ENCODE measurements around the gene GSTM3.
"Not testable (repeated sequence)": the region's sequence is repeated elsewhere in the genome, so short reads cannot be mapped to it uniquely, and the experiment has no call there.

The GSTM3 gene

DNA sequence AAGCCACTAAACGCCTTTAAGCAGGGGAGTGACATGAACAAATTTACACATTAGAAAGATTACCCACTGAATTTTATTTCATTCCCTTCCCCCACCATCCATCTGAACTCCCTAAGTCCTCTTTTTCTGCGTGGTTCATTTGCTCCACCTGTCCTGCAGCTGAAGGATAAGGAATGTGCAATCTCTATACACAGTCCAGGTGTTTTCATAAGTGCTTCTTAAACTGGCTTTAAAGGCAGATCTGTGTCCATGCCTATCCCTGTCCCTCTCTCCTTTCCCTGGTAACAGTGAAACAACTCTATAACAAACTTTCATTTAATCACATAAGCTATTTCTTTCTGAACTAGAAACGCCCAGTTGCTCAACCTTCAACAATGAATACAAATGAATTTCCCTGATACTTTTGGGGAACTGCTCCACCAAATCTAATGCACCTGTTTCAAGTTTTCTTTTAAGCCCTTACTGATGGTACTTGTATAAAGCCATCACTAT is 8.4 kb downstream of the GSTM3 start:
- DNase-seq (ENCODE audit: low read depth, low spot score): no peak
- H3K27ac ChIP-seq: no peak overlapping the region

GRCh38 chr1:109730666-109731065 is 10.2 kb downstream of the GSTM3 start:
- no peak overlapping the region for H3K27ac ChIP-seq
- DNase-seq (ENCODE audit: low read depth, low spot score): no peak

DNA sequence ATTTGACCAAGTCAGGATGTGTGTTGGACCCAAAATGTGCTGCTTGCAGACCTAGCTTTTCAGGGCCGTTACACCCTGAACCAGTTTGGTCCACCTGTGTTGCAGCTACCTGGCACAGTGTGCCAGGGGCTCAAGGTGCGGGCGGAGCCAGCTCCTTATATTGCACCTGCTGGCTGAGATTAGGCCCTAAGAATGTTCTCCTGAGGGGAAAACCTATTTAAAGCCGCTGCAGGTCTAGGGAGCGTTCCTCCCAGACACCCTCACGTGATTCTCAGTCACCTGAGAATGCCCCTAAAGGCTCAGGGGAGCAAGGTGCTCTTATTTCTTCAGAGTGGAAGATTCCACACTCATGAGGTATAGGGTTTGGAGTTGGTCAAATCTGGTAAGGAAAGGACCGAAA is 12.0 kb downstream of the GSTM3 start:
- H3K27ac ChIP-seq: no peak overlapping the region
- no peak for DNase-seq (ENCODE audit: low read depth, low spot score)

DNA sequence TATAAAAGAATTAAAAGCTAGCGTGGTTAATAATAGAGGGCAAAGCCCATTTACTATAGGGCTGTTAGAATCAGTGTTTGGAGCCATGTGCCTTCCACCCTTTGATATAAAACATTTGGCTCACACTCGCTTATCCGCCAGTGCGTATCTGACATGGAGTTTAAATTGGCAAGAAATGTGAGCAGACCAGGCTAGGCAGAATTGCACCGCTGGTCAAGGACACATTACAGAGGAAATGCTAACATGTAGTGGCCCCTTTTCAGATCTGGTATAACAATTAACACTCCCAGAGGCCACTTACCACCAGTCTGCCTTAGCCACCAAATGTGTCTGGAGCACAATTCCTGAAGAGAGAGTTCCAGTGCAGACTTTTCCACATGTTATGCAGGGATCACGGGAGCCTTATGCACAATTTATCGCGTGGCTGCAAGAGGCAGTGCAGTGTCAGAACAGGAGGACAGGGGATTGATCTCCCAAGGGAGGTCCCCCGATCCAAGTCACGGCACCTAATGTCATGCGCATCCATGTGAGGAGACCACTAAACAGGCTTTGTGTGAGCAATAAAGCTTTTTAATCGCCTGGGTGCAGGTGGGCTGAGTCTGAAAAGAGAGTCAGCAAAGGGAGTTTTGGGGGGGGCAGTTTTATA is 14.0 kb downstream of the GSTM3 start:
- H3K27ac ChIP-seq: no peak overlapping the region
- DNase-seq (ENCODE audit: low read depth, low spot score): no peak

DNA sequence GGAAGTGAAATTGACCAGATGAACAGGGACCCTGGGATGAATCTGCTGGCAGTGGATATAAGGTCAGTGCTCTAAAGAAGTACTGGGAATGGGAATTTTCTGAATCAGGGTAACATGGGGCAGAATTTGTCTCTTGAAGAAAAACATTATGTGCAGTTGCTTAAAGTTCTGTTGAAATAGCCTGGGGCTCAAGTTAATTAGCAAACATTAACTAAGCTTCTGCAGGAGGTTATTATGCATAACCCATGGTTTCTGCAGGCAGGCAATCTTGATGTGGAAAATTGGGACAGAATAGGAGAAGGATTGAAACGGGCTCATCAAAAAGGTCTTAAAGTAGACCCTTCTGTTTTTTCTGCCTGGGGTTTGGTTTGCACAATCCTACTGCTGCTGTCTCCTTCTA is 14.8 kb downstream of the GSTM3 start:
- DNase-seq (ENCODE audit: low read depth, low spot score): no peak
- no peak overlapping the region for H3K27ac ChIP-seq

- no peak overlapping the region for H3K27ac ChIP-seq
- DNase-seq (ENCODE audit: low read depth, low spot score): no peak
Observed at GRCh38 chr1:109725510-109725909, 15.3 kb downstream of the GSTM3 start.

GRCh38 chr1:109724933-109725332 is 15.9 kb downstream of the GSTM3 start:
- no peak for DNase-seq (ENCODE audit: low read depth, low spot score)
- no peak overlapping the region for H3K27ac ChIP-seq

DNA sequence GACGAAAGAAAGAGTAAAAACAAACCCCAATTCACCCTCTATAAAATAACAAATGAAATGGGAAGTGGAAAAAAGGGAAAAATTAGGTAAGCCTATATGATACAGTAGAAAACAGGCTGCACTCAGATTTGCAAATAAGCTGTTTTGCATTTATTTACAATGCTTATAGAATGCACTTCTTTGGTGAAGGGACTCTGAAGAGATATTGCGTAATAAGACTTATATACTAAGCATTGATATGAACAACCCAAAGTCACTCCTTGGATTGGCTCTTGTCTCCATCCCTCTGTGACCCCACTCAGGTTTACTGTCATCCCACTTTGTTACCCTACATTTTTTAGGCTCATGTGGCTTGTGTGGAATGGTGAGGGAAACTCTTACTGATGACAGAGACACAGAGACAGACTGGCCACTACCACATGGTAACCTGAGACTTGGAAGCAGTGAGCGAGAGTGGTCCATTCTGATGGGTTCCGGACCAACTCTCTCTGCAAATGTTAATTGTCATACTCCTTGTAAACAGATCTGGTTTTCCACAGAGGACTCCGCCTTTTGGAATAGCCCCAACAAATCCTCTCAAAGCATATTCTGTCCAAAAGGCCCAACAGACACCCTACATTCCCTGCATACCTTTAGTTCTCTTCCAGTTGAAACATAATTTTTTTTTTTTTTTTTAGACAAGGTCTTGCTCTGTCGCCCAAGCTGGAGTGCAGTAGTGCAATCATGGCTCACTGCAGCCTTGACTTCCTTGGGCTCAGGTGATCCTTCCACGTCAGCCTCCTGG is 17.7 kb downstream of the GSTM3 start:
- H3K27ac ChIP-seq: no peak overlapping the region
- DNase-seq (ENCODE audit: low read depth, low spot score): no peak

- DNase-seq (ENCODE audit: low read depth, low spot score): no peak
- no peak overlapping the region for H3K27ac ChIP-seq
Observed at GRCh38 chr1:109721971-109722370, 18.9 kb downstream of the GSTM3 start.

GRCh38 chr1:109721042-109721441 is 19.8 kb downstream of the GSTM3 start:
- DNase-seq (ENCODE audit: low read depth, low spot score): no peak
- H3K27ac ChIP-seq: no peak overlapping the region

DNA sequence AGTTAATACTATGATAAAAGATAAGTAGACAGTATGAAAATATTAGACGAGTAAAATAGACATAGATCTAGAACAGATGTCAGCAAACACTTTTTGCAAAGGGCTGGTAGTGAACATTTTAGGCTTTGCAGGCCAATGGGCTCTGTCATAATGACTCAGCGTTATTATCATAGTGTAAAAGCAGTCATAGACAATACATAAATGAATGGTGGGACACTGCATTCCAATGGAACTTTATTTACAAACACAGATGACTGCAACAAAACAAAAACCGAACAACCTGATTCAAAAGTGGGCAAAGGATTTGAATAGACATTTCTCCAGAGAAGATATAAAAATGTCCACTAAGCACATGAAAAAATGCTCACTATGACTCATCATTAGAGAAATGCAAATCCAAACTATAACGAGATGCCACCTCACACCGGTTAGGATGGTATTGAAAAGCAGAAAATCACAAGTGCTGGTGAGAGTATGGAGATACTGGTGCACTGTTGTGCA is 21.5 kb downstream of the GSTM3 start:
- H3K27ac ChIP-seq: no peak overlapping the region
- DNase-seq (ENCODE audit: low read depth, low spot score): no peak

DNA sequence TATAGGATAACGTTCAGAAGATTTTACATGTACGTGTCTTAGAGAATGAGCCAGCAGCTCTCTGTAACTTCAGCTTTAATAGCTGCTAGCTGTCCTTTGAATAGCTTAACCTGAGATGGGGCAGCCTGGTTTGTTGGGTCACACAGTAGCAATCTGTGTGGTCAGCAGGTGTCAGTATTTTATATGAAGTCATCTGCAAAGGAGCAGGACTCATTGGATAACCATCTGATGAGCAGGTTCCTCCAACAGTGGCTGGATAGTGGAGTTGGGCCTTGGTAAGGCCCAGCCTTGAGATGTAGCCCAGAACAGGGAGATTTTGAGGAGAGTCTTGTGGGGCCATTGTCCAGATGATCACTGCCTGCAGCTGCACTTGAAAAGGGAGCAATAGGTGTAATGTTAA is 22.3 kb downstream of the GSTM3 start:
- H3K27ac ChIP-seq: no peak overlapping the region
- DNase-seq (ENCODE audit: low read depth, low spot score): no peak

- no peak overlapping the region for H3K27ac ChIP-seq
- DNase-seq (ENCODE audit: low read depth, low spot score): peak; percentile 33
Observed at GRCh38 chr1:109717729-109718128, 23.1 kb downstream of the GSTM3 start.

- DNase-seq (ENCODE audit: low read depth, low spot score): no peak
- no peak overlapping the region for H3K27ac ChIP-seq
Observed at GRCh38 chr1:109716570-109717090, 24.2 kb downstream of the GSTM3 start.

DNA sequence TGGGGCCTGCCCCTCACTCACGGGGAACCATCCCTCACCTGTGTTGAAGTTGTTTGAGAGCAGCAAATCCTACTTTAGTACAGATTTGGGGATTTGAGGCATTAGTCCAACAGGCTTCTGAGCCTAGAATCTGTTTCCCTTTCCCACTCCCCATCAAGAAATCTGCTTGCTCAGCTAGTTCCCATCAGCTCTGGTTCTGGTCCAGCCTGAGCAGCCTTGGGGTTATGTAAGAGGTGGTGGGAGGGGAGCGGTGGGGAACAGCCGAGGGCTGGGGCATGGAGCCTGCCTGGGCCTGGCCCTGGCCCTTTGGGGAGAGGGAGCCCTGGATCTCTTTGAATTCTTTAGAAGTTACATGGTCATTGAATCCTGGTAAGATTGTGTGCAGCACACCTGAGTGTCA is 24.7 kb downstream of the GSTM3 start:
- H3K27ac ChIP-seq: no peak overlapping the region
- no peak for DNase-seq (ENCODE audit: low read depth, low spot score)

- no peak for DNase-seq (ENCODE audit: low read depth, low spot score)
- H3K27ac ChIP-seq: no peak overlapping the region
Observed at GRCh38 chr1:109714661-109715372, 26.0 kb downstream of the GSTM3 start.

- H3K27ac ChIP-seq: no peak overlapping the region
- DNase-seq (ENCODE audit: low read depth, low spot score): no peak
Observed at GRCh38 chr1:109713636-109714035, 27.2 kb downstream of the GSTM3 start.

DNA sequence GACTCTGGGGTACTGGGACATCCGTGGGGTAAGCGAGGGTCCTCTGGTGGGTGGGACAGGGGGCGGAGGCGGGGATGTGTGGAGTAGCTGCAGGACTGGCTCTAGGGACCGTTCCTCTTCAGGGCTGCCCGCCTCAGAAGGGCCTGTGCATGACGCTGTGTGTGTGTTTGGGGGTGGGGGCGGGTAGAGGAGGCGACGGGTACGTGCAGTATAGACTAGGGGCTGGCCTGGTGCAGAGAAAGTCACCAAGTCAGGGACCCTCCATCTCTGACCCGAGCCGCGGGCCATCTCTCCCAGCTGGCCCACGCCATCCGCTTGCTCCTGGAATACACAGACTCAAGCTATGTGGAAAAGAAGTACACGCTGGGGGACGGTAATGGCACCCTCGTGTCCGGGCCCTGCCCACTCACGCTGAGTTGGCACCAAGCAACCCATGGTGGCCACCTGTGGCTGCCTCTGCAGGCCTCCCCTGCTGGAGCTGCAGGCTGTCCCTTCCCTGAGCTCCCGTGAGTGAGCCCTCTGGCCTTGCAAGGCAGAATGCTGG is 28.4 kb downstream of the GSTM3 start:
- no peak overlapping the region for H3K27ac ChIP-seq
- no peak for DNase-seq (ENCODE audit: low read depth, low spot score)

- DNase-seq (ENCODE audit: low read depth, low spot score): not testable (repeated sequence)
Observed at GRCh38 chr1:109711593-109712320, 29.1 kb downstream of the GSTM3 start, which contains the start of gene GSTM5. TSS of gene GSTM5 (plus strand) at chr1:109712251. CDS start at chr1:109712313, 62 bp downstream.

GRCh38 chr1:109709822-109710221 is 31.0 kb downstream of the GSTM3 start:
- not testable (repeated sequence) for H3K27ac ChIP-seq; DNase-seq (ENCODE audit: low read depth, low spot score)

More at GRCh38 chr1:109711593-109712320, 29.1 kb downstream of the GSTM3 start, which contains the start of gene GSTM5:
- not testable (repeated sequence) for H3K27ac ChIP-seq

Data from epithelial cell of prostate (primary cell).